Neural progenitor cell (in vitro differentiated cells): Measurements from ENCODE around the gene WBP2. TPM values are rescaled to one million over a fixed set of nuclear protein-coding genes. Genes with fewer than 3 reads are reported as not detected.
A peak's percentile ranks its signal among the peaks of the same experiment; 100 is the strongest.

Experiments
- DNase-seq: peaks from one replicate; pipeline ENCODE4 v3.0.0-alpha.2; 2016; ENCODE audit warnings: low spot score
- H2AFZ ChIP-seq: fragments of 200-600 bp; sonication (generic); replicated peaks from 2 replicates; pipeline ENCODE4 v1.6.1; 2016; ENCODE audit warnings: antibody characterized with exemption
- H3F3A ChIP-seq: fragments of 200-600 bp; sonication (generic); 2 replicates; pipeline ENCODE4 v1.6.1; 2016; ENCODE audit warnings: antibody characterized with exemption, low read depth
- H3K27ac ChIP-seq: fragments of 200-600 bp; sonication (generic); 2 replicates; pipeline ENCODE4 v1.5.1; 2016; ENCODE audit warnings: mild to moderate bottlenecking
- H3K27me3 ChIP-seq: fragments of 200-600 bp; sonication (generic); 2 replicates; pipeline ENCODE4 v1.6.1; 2016; ENCODE audit warnings: mild to moderate bottlenecking, moderate library complexity
- H3K36me3 ChIP-seq: fragments of 200-600 bp; sonication (generic); 2 replicates; pipeline ENCODE4 v1.5.1; 2016
- H3K4me1 ChIP-seq: fragments of 200-600 bp; sonication (generic); 2 replicates; pipeline ENCODE4 v1.6.1; 2016; ENCODE audit warnings: mixed run types
- H3K4me2 ChIP-seq: fragments of 200-600 bp; sonication (generic); 2 replicates; pipeline ENCODE4 v1.6.1; 2016
- H3K4me3 ChIP-seq: fragments of 200-600 bp; sonication (generic); 2 replicates; pipeline ENCODE4 v1.5.1; 2016
- H3K79me2 ChIP-seq: fragments of 200-600 bp; sonication (generic); 2 replicates; pipeline ENCODE4 v1.6.1; 2016; ENCODE audit warnings: low read depth
- H3K9ac ChIP-seq: fragments of 200-600 bp; sonication (generic); 2 replicates; pipeline ENCODE4 v1.6.1; 2016
- H3K9me3 ChIP-seq: fragments of 200-600 bp; sonication (generic); 2 replicates; pipeline ENCODE4 v1.5.1; 2016; ENCODE audit warnings: low read depth
- H4K20me1 ChIP-seq: fragments of 200-600 bp; sonication (generic); 2 replicates; pipeline ENCODE4 v1.6.1; 2016; ENCODE audit warnings: low read depth
- H3K27ac Mint-ChIP-seq: 3 replicates; pipeline ENCODE4 v1.8.0; 2021; ENCODE audit warnings: mixed read lengths
- H3K27me3 Mint-ChIP-seq: 2 replicates; pipeline ENCODE4 v1.8.0; 2022; ENCODE audit warnings: low read depth, mild to moderate bottlenecking, inconsistent platforms, moderate library complexity, mixed read lengths; ENCODE audit not compliant: insufficient read depth
- H3K36me3 Mint-ChIP-seq: 3 replicates; pipeline ENCODE4 v1.8.0; 2021; ENCODE audit warnings: mixed read lengths
- H3K4me1 Mint-ChIP-seq: 3 replicates; pipeline ENCODE4 v1.8.0; 2021; ENCODE audit warnings: mixed read lengths
- H3K4me3 Mint-ChIP-seq: 3 replicates; pipeline ENCODE4 v1.8.0; 2021; ENCODE audit warnings: mild to moderate bottlenecking, moderate library complexity, mixed read lengths
- H3K9me3 Mint-ChIP-seq: 3 replicates; pipeline ENCODE4 v1.8.0; 2020; ENCODE audit warnings: mixed read lengths
- EZH2 ChIP-seq: fragments of 200-600 bp; sonication (generic); IDR thresholded peaks from 2 replicates; pipeline ENCODE4 v1.6.1; 2017; ENCODE audit warnings: antibody characterized with exemption, mild to moderate bottlenecking, moderate library complexity
- EZH2phosphoT487 ChIP-seq: fragments of 200-600 bp; sonication (generic); IDR thresholded peaks from 2 replicates; pipeline ENCODE4 v1.6.1; 2017; ENCODE audit warnings: antibody characterized with exemption
- total RNA-seq: library from RNA; depleted of rRNA; stranded (reverse); fragments of >200 nt; gene quantifications from 2 replicates; pipeline ENCODE4 v1.2.3, GENCODE V29; 2015; ENCODE audit warnings: low replicate concordance
- TF ChIP-seq, protein P1 (sequence below): fragments of 200-600 bp; sonication (generic); IDR thresholded peaks from 2 replicates; pipeline ENCODE4 v1.5.1; 2017; ENCODE audit warnings: antibody characterized with exemption, mild to moderate bottlenecking

The WBP2 gene
- total RNA-seq, 1 donor from 2014 or later = 20.9 TPM

DNA sequence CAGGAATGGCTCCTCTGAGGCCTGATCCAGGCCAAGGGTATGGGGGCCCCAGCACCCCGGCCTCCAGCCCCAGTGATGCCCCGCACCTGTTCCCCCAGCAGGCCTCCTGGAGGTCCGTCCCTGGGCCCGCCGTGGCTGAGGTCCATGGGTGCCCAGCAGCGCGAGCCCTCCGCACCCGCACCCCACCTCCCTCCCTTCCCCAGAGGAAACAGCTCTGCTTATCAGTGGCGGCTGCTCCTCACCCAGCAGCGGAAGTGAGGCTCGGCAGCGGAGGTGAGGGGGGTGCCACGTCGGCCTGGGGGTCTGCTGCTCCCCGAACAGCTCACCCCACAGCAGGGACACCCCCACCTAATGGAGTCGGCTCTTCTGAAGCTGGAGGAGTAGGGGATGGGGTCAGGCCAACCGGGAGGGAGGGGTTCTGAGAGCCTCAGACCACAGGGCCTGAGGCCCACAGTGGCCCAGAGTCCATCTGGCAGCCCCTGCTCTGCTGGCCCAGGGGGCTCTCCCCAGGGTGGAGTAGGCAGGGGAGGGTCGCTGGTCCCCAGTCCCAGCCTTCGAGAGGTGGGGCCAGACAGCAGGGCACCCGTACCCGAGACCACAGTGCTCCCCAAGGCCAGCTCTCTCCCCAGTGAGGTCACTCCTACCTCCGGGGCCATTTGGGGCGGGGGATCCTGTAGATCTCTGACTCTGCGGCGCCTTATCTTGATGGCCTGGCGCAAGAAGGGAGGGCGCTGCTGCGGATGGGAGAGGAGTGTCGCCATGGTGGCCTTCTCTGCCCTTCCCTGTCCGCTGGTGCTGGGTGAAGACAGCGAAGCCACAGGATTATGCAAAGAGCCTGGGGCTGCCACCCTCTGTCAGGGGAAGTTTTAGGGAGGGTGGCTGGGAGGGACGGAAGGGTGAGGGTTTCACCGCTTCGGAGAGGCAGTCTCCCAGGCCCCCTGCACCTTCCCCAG lies 11.3 kb downstream of the WBP2 start, which contains the start of gene UNC13D:
TSS of gene UNC13D (minus strand) at position 828 of the 953 bp plus-strand sequence. CDS start at position 761, 67 bp downstream.
- Histone ChIP-seq H3K4me3 (no peak within 1 kb of the TSS), H3K36me3 (no peaks in the 10 kb centered on the region), H3K4me2 (no peak within 1 kb of the TSS), H3F3A (peaks cover 17% of the 10 kb centered on the region), H3K79me2 (no peaks in the 10 kb centered on the region), H3K27ac (no peak within 1 kb of the TSS), H3K27me3 (no peaks in the 10 kb centered on the region), H2AFZ (no peak within 1 kb of the TSS), H3K9ac (no peak within 1 kb of the TSS), H4K20me1 (peaks cover 6% of the 10 kb centered on the region), H3K9me3 (no peaks in the 10 kb centered on the region), H3K4me1 (no peaks in the 10 kb centered on the region)
- Mint-ChIP-seq H3K4me3 (no peak within 1 kb of the TSS), H3K36me3 (peaks cover 3% of the 10 kb centered on the region), H3K4me1 (peaks cover 6% of the 10 kb centered on the region), H3K27me3 (peaks cover 2% of the 10 kb centered on the region), H3K9me3 (no peaks in the 10 kb centered on the region), H3K27ac (peak within 1 kb of the TSS; percentile 37)
- DNase-seq = no peak
- TF ChIP-seq EZH2 (no peak), EZH2phosphoT487 (no peak)
- TF ChIP-seq, protein P1, sequence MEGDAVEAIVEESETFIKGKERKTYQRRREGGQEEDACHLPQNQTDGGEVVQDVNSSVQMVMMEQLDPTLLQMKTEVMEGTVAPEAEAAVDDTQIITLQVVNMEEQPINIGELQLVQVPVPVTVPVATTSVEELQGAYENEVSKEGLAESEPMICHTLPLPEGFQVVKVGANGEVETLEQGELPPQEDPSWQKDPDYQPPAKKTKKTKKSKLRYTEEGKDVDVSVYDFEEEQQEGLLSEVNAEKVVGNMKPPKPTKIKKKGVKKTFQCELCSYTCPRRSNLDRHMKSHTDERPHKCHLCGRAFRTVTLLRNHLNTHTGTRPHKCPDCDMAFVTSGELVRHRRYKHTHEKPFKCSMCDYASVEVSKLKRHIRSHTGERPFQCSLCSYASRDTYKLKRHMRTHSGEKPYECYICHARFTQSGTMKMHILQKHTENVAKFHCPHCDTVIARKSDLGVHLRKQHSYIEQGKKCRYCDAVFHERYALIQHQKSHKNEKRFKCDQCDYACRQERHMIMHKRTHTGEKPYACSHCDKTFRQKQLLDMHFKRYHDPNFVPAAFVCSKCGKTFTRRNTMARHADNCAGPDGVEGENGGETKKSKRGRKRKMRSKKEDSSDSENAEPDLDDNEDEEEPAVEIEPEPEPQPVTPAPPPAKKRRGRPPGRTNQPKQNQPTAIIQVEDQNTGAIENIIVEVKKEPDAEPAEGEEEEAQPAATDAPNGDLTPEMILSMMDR = no peak

DNA sequence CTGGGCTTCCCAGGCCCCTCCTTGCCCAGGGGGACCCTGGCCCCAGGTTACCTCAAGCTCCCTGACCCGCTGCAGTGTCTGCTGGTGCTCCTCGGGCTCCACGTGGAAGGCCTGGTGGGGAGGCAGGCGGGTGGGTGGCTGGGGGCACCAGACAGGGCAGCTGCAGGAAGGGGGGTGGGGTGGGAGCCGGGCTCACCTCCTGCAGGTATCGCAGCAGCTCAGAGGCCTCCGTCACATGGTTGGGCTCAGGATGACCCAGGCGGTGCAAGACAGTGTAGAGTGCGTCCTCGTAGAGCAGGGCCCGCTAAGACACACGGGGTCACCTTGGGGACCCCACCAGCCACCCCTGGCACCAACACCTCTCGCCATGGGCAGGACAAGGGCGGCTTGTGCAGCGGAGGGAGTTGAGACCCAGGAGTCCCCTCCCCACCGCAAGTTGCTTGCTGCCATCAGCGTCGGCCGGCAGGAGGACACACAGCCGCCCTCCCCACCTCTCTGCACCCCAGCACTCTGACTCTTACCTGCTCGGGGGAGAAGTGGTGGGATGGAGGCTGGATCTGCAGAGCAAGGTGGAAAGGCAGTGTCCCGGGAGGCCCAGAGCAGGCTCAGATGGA lies 12.1 kb downstream of the WBP2 start:
- no peak for DNase-seq
- no peak for TF ChIP-seq EZH2phosphoT487
- TF ChIP-seq, protein P1 = no peak
- TF ChIP-seq EZH2 = no peak

DNA sequence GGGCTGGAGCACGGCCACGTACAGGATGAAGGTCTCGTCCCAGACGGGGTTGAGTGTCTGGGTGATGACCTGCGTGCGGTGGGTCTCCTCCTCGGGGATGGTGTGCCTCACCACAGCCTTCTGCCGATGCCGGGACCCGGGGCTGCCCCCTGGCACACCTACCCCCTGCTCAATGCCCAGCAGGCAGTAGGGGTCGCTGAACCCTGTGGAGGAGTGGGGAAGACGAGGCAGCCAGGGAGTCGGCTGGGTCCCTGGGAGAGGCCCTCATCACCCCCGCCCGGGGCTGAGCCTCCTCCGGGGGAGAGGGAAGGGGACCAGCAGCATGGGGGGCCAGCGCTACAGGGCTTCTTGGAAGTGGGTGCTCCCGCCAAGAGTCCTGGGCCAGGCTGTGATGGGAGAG lies 12.7 kb downstream of the WBP2 start:
- Histone ChIP-seq H3K79me2 (no peaks in the 10 kb centered on the region), H3K9me3 (no peaks in the 10 kb centered on the region), H3K4me1 (no peaks in the 10 kb centered on the region), H3K4me3 (no peak overlapping the region), H3K27ac (no peak overlapping the region), H4K20me1 (peaks cover 6% of the 10 kb centered on the region), H3F3A (peaks cover 14% of the 10 kb centered on the region), H2AFZ (no peak overlapping the region), H3K4me2 (no peak overlapping the region), H3K27me3 (no peaks in the 10 kb centered on the region), H3K9ac (no peak overlapping the region), H3K36me3 (no peaks in the 10 kb centered on the region)
- H3K4me3 Mint-ChIP-seq = no peak overlapping the region
- H3K36me3 Mint-ChIP-seq = no peaks in the 10 kb centered on the region
- peaks cover 3% of the 10 kb centered on the region for H3K27me3 Mint-ChIP-seq
- TF ChIP-seq EZH2phosphoT487 = no peak
- TF ChIP-seq, protein P1 = no peak
- DNase-seq = no peak
- H3K27ac Mint-ChIP-seq = peak overlapping the region; percentile 33
- no peaks in the 10 kb centered on the region for H3K9me3 Mint-ChIP-seq
- H3K4me1 Mint-ChIP-seq = peaks cover 6% of the 10 kb centered on the region

More for the DNA sequence above, 12.1 kb downstream of the WBP2 start:
- Mint-ChIP-seq H3K4me1 (peaks cover 6% of the 10 kb centered on the region), H3K36me3 (no peaks in the 10 kb centered on the region), H3K27ac (no peak overlapping the region), H3K27me3 (peaks cover 3% of the 10 kb centered on the region), H3K4me3 (no peak overlapping the region), H3K9me3 (no peaks in the 10 kb centered on the region)
- H3K9me3 ChIP-seq = no peaks in the 10 kb centered on the region
- H4K20me1 ChIP-seq = peaks cover 6% of the 10 kb centered on the region
- no peak overlapping the region for H2AFZ ChIP-seq
- H3K36me3 ChIP-seq = no peaks in the 10 kb centered on the region
- no peak overlapping the region for H3K9ac ChIP-seq
- no peaks in the 10 kb centered on the region for H3K4me1 ChIP-seq
- H3K4me2 ChIP-seq = no peak overlapping the region
- H3K27ac ChIP-seq = no peak overlapping the region
- no peak overlapping the region for H3K4me3 ChIP-seq
- peaks cover 14% of the 10 kb centered on the region for H3F3A ChIP-seq
- H3K27me3 ChIP-seq = no peaks in the 10 kb centered on the region
- H3K79me2 ChIP-seq = no peaks in the 10 kb centered on the region
